ENCODE results near the gene KAT6B. TPM values are rescaled to one million over a fixed set of nuclear protein-coding genes. Genes with fewer than 3 reads are reported as not detected.

The KAT6B gene
- total RNA-seq, 1 donor from 2014 or later, result 48.3 TPM

DNA sequence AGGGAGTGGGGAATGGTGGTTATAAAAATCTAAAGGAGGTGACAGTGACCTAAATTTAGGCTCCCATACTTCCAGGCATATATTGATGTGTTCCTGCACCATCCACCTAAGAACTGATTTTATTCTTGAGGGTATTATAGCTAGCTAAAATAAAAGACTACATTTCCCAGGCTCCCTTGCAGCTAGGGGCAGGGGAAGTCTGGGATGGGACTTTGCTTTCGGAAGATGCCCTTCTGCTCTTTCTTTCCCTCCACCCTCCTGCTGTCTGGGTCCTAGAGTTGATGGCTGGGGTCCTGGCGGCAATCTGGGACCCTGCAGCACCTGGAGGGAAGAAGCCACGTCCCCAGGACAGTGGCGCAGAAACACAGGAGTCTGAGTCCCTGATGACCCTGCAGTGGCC, 231.3 kb downstream of the KAT6B start:
- H3K4me3 Mint-ChIP-seq, result no peak overlapping the region
- H3K36me3 Mint-ChIP-seq, result no peaks in the 10 kb centered on the region
- DNase-seq (ENCODE audit: extremely low spot score, unreplicated experiment), result no peak
- no peak overlapping the region for H3K27ac Mint-ChIP-seq
- H3K27me3 Mint-ChIP-seq, result no peaks in the 10 kb centered on the region
- TF ChIP-seq, protein P1, sequence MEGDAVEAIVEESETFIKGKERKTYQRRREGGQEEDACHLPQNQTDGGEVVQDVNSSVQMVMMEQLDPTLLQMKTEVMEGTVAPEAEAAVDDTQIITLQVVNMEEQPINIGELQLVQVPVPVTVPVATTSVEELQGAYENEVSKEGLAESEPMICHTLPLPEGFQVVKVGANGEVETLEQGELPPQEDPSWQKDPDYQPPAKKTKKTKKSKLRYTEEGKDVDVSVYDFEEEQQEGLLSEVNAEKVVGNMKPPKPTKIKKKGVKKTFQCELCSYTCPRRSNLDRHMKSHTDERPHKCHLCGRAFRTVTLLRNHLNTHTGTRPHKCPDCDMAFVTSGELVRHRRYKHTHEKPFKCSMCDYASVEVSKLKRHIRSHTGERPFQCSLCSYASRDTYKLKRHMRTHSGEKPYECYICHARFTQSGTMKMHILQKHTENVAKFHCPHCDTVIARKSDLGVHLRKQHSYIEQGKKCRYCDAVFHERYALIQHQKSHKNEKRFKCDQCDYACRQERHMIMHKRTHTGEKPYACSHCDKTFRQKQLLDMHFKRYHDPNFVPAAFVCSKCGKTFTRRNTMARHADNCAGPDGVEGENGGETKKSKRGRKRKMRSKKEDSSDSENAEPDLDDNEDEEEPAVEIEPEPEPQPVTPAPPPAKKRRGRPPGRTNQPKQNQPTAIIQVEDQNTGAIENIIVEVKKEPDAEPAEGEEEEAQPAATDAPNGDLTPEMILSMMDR (conservative IDR thresholded peaks at IDR 0.05), result no peak
- no peaks in the 10 kb centered on the region for H3K9me3 Mint-ChIP-seq
- peaks cover 12% of the 10 kb centered on the region for H3K4me1 Mint-ChIP-seq (ENCODE audit: unreplicated experiment)

DNA sequence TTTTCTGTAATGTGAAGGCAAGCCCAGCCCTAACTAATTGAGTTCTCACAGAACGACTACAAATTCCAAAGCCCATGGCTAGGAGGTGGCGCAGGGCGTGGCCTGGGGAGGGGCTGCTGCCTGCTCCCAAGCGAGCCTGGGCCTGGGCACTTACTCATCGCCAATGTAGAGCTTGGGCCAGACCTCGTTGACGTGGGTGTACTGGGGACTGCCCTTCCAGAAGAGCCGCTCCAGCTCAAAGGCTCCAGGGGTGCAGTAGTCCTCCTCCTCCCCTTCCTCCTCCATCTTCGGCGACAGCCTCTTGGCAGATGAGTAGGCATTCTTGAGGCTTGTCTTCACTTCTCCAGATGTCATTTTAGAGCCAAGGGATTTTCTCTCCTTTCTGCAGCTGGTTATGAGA, 231.8 kb downstream of the KAT6B start:
- Mint-ChIP-seq H3K4me1 (ENCODE audit: unreplicated experiment) (peaks cover 17% of the 10 kb centered on the region), H3K27ac (no peak overlapping the region), H3K27me3 (no peaks in the 10 kb centered on the region), H3K9me3 (no peaks in the 10 kb centered on the region), H3K4me3 (no peak overlapping the region), H3K36me3 (no peaks in the 10 kb centered on the region)
- DNase-seq (ENCODE audit: extremely low spot score, unreplicated experiment), result no peak
- TF ChIP-seq, protein P1 (conservative IDR thresholded peaks at IDR 0.05), result no peak

DNA sequence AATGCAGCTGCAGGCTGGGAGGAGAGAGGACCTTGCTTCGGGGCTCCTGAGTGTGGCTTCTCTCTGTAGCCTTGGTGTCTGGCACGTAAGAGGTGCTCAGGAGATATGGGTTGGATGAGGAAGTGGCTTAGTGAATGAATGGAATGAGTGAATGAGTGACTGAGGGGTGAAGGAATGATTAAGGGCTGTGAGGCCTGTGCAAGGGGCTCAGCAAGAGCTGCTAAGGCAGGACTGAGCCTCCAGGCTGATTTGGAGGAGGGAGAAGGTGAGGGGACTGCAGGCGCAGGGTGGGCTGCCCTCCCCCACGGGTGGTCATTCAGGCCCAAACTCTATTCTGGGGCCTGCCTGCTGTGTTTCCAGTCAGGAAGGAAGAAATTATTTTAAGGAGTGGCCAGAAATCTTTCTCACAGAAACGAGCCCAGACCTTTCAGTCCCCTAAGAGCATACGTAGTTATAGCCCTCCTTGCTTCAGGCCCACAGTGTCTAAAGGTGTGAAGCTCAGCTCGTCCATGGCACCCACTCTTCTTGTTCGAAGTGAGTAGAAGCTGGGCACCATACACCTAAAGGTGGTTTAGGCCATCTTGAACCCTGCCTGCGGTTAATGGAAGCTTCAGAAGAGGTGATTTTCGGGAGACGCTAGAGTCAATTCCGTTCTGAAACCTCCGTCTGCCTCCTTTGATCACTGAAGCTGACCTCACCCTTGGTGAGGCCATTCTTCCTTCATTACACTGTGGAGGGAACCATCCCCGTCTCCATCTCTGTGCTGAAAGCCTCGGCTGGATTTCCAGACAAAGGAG, 235.5 kb downstream of the KAT6B start:
- no peaks in the 10 kb centered on the region for H3K27me3 Mint-ChIP-seq
- TF ChIP-seq, protein P1 (conservative IDR thresholded peaks at IDR 0.05), result no peak
- DNase-seq (ENCODE audit: extremely low spot score, unreplicated experiment), result no peak
- no peak overlapping the region for H3K4me3 Mint-ChIP-seq
- H3K9me3 Mint-ChIP-seq, result no peaks in the 10 kb centered on the region
- peaks cover 21% of the 10 kb centered on the region for H3K4me1 Mint-ChIP-seq (ENCODE audit: unreplicated experiment)
- peak overlapping the region; percentile 16 for H3K27ac Mint-ChIP-seq
- no peaks in the 10 kb centered on the region for H3K36me3 Mint-ChIP-seq

DNA sequence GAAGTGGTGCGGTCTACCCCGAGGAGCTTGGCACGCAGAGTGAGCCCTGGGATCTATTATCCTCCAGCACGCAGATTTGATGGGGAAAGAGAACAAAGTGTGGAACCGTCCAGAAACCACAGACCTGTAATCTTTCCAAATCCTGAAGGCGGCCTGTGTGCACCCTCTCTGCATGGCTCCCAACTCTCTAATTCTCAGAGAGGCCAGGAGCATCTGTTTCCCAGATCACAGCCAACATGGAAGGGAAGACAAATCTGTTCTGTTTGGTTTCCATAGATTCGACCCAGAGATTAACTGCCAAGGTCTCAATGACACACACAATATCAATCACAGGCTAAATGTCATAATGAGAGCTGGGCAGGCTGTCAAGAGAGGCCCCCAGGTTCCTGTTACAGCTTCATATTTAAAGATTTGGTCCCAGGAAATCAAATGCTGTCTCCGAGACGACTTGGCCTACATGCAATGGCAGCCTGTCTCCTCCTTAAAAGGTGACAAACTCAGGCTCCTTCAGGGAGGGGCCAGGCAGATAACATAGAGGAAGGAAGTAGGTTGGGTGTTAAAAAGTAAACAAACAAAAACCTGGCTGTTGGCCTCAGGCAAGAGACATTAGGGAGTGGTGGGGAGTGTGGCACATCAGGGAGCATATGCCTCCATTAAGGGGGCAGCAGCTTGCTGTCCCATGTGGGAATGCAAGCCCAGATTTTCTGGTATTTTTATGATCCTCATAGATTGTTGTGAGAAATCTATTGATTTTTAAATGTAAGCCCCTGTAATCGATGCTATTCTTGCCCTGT, 236.3 kb downstream of the KAT6B start:
- no peak overlapping the region for H3K4me3 Mint-ChIP-seq
- TF ChIP-seq, protein P1 (conservative IDR thresholded peaks at IDR 0.05), result no peak
- peak overlapping the region; percentile 16 for H3K27ac Mint-ChIP-seq

DNA sequence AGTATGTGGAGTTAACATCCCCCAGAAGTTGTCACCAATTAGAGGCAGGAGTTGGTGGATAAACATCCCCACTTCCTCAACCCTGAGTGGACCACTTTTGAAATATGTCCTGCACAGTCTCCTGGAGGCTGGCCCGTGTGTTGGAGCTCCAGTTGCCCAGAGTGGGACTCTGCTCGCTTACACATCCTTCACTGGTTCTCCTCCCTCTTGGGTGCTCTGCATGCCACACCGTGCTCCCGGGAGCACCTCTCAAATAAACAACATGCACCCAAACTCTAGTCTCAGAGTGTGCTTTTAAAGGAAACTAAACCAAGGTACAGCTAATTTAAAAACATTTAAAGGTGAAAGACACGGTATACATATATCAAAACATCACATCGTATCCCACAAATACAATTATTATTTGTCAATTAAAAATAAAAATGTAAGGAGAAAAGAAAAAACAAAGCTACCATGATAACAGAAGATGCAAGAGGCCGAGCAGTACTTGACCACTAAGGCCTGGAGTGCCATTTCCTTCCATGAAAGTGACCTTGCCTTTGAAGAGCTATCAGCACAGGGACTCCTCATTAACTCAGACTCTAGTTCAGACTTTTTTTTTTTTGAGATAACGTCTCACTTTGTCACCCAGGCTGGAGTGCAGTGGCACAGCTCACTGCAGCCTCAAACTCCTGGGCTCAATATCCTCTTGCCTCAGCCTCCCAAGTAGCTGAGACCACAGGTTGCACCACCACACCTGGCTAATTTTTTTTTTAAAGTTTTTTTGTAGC, 237.2 kb downstream of the KAT6B start:
- no peak for DNase-seq (ENCODE audit: extremely low spot score, unreplicated experiment)
- Mint-ChIP-seq H3K4me1 (ENCODE audit: unreplicated experiment) (peaks cover 25% of the 10 kb centered on the region), H3K27me3 (no peaks in the 10 kb centered on the region), H3K9me3 (no peaks in the 10 kb centered on the region), H3K27ac (no peak overlapping the region), H3K4me3 (no peak overlapping the region), H3K36me3 (no peaks in the 10 kb centered on the region)
- TF ChIP-seq, protein P1 (conservative IDR thresholded peaks at IDR 0.05), result no peak

More for the DNA sequence above, 236.3 kb downstream of the KAT6B start:
- DNase-seq (ENCODE audit: extremely low spot score, unreplicated experiment), result no peak
- H3K9me3 Mint-ChIP-seq, result no peaks in the 10 kb centered on the region
- H3K27me3 Mint-ChIP-seq, result no peaks in the 10 kb centered on the region
- H3K4me1 Mint-ChIP-seq (ENCODE audit: unreplicated experiment), result peaks cover 21% of the 10 kb centered on the region
- no peaks in the 10 kb centered on the region for H3K36me3 Mint-ChIP-seq
